GM21619 (cell line): Measurements from ENCODE around the gene RAB3GAP1.
"Not testable (repeated sequence)": the region's sequence is repeated elsewhere in the genome, so short reads cannot be mapped to it uniquely, and the experiment has no call there.

ENCODE experiments used
- ATAC-seq: cut with Tn5 transposase; IDR thresholded peaks from one replicate; pipeline ENCODE4 v1.9.1; 2021; ENCODE audit not compliant: unreplicated experiment

The RAB3GAP1 gene

DNA sequence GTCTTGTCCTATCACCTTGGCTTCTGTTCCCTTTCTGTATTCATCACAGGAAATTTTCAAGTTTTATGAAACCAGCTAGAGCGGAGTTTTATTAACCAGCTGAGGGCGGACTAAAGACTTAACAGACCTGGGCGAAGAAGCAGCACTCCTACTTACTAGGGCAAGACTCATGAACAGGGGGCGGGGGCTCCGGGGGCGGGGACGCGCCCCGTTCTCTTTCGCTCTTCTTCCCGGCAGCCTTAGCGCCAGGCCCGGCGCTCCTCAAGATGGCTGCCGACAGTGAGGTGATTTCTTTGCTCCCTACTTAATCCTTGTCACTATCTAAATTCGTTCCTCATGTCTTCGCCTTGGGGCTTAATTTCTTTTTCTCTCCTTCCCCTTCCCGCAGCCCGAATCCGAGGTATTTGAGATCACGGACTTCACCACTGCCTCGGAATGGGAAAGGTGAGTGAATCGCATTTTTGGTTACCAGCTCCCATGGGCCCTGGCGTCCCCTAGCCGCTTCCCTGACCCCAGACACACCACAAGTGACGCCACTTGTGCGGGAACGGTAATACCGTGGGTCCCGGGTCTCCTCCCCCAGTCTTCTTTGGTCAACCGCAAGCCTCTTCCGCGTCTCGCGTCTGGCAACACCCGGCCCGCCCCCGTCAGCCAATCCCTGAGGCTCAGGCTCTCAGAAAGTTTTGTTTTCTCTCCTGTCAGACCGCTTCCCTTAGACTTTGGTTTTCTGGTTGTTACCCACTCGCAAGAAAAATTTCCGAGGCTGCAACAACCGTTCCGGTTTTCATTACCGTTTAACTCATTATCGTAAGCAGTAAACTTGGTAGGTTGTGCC, at the start of gene RAB3GAP1:
RAB3GAP1 (plus strand) TSS at position 251 of the 835 bp plus-strand sequence; CDS start at position 267, 16 bp downstream.
- ATAC-seq, result peak; percentile 76

GRCh38 chr2:135002836-135003235, 49.3 kb upstream of the RAB3GAP1 start:
- no peak for ATAC-seq

DNA sequence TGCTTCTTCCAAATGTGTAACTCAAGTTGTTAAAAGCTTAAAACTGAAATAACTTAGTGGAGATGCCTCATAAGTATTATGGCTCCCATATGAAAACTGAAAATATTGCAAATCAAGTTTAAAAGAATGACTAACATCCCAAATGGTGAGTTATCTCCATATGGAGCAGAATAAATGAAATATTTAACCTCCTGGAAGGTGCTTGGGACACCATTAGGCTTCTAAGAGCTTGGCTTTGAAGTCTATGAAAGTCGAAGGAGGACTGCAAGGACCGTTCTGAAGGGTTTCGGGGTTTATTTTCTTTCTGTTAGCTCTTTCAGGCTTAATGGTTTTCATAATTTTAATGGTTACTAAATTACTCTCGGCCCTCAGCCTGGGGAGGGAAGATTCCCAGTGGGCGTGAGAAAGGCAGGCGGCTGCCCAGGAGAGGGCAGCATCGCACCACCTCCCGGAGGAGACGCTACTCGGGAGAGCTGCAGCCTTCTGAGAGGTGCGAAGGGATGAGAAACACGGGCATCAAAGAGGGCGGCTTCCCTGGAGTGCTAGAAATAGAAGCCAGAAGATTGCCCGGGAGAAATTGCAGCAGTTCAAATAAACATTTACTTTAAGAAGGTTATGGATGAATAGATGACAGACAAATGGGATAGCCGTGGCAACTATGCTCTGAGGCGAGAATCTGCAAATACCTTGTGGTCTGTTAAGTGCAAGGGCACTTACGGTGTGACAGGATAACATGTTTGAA, 47.9 kb upstream of the RAB3GAP1 start:
- no peak for ATAC-seq

DNA sequence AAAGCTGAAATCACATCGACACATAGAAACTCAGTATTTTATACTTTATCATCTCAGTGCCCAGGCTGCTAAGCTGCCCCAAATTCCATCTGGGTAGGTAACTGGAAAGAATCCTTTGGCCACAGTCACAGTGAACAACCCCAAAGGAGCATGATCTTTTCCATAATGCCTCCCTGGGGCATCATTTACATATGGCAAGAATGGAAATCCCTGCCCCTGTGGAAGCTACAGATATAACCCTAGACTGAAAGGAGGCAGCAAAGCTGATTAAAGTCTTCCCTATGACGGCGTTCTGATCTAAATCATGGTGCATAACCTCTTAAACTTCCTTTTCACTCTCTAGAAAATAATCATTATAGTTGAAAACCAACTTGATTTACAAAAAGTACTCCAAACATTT, 46.3 kb upstream of the RAB3GAP1 start:
- no peak for ATAC-seq

- ATAC-seq, result no peak
Measured at GRCh38 chr2:135009339-135009738, 42.8 kb upstream of the RAB3GAP1 start.

GRCh38 chr2:135010200-135010942, 41.7 kb upstream of the RAB3GAP1 start:
- ATAC-seq, result no peak

- no peak for ATAC-seq
Measured at GRCh38 chr2:135011633-135012032, 40.5 kb upstream of the RAB3GAP1 start.

DNA sequence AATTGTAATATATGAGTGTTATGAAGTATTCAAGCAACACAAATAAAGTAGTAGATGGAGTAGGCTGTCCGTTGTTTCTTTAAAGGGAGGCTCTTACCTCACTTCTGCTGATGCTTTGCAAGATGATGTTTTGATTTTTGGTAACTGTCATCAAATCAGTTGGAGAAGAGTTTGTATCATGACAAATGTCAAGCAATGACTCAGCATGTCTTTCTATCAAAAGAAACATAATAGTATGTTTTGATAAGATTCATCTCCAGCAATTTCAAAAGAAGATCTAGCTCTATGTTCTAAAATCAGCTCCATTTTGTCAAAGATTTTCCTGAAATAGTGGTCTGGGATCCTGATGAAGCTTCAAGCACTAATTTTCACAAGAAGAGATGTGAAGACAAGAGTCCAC, 30.5 kb upstream of the RAB3GAP1 start:
- no peak for ATAC-seq

DNA sequence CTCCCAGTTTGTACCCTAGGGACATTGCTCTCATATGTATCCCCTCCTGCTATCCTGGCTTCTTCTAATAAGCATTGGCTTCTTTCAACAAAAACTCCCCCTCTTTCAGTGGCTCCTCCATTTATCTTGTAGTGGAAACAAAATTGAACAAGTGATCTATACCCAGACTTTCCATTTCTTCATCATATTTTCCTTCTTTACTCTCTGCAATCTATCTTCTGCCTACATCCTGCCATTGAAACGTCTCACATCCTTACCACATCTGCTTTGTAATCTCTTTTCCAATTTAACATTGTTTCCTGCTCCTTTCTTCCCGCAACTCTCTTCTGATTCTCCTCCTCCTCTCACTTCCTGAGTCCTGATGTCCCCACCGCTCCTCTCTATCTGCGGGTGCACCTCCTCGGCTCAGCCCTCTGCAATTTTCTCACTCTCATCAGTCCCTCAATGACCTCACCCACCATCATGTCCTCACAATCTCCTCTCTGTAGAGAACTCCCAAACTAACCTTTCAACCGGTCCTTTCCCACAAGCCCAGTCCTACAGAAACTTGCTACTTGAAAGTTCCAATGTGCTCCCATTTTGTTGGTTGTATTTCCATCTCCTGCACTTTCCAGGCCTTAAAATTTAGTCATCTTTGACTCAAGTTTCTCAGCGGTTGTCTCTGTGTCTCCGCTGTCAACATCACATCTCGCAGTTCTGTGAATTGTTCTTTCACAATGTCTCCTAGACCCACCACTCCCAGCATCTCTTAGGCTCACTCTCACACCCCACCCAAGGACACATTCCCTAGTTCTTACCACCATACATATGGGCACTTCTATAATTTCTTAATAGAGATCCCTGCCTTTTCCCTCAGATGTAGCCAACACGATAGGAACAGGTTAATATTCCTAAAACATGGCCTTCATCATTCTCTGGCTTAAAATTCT, 28.9 kb upstream of the RAB3GAP1 start:
- no peak for ATAC-seq

- ATAC-seq, result no peak
Measured at GRCh38 chr2:135023886-135024485, 28.1 kb upstream of the RAB3GAP1 start.

GRCh38 chr2:135029481-135030134, 22.5 kb upstream of the RAB3GAP1 start:
- no peak for ATAC-seq

DNA sequence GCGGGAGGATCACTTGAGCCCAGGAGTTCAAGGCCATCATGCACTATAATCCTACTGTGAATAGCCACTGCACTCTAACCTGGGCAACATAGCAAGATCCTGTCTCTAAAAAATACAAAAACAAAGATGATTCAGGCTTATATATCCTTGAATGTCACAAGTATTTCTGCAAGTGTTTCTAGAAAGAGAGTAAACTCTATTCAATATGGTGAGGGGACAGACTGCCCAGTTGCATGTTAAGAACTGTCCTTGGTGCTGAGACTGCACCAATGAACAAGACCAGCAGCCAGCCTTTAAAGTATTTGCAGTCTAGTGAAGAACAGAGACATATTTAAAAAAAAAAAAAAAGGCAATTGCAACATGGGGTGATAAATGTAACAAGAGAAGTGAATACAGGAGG, 21.3 kb upstream of the RAB3GAP1 start:
- no peak for ATAC-seq

DNA sequence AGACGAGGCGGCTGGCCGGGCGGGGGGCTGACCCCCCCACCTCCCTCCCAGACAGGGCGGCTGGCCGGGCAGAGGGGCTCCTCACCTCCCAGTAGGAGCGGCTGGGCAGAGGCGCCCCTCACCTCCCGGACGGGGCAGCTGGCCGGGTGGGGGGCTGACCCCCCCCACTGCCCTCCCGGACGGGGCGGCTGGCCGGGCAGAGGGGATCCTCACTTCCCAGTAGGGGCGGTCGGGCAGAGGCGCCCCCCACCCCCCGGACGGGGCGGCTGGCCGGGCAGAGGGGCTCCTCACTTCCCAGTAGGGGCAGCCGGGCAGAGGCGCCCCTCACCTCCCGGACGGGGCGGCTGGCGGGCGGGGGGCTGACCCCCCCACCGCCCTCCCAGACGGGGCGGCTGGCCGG, 18.9 kb upstream of the RAB3GAP1 start:
- not testable (repeated sequence) for ATAC-seq

GRCh38 chr2:135037831-135038230, 14.3 kb upstream of the RAB3GAP1 start:
- ATAC-seq, result no peak

DNA sequence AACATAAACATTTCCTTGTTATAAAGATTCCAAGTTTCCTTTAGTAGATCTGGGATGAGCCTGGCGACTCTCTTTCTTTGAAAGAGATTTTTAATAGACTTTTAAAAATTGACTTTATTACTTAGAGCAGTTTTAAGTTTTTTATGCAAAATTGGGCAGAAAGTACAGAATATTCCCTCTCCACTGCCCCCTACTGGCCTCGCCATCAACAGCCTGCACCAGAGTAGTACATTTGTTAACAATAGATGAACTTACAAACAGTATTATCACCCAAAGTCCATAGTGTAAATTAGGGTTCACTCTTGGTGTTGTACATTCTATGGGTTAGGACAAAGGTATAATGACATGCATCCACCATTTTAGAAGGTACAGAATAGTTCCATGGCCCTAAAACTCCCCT, 8.7 kb upstream of the RAB3GAP1 start:
- ATAC-seq, result no peak

GRCh38 chr2:135047300-135047699, 4.8 kb upstream of the RAB3GAP1 start, which contains the start of gene MAP3K19:
MAP3K19 (minus strand) TSS chr2:135047447; CDS start chr2:135024647, 22,800 bp downstream.
- no peak for ATAC-seq

DNA sequence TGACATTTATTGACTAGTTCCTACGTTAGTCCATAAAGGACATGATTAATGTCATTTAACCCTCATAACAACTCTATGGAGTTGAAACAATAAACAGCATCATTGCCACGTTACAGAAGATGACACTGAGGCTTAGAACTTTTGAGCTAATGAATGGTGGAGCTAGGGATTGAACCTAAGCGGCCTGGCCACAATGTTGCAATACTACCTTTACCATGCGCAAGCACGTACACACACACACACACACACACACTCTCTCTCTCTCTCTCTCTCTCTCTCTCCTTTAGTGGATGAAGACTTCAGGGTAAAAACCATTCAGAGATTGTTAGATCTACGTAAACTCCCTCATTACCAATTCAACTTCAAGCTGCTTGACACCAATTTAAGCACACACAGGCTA, 4.0 kb upstream of the RAB3GAP1 start:
- no peak for ATAC-seq

- ATAC-seq, result no peak
Measured at GRCh38 chr2:135050132-135050531, 2.0 kb upstream of the RAB3GAP1 start.

- ATAC-seq, result no peak
Measured at GRCh38 chr2:135050684-135051083, 1.4 kb upstream of the RAB3GAP1 start.
